Germinal center (tissue), 1 donor: ENCODE data around the gene CES1.
"Not testable (repeated sequence)": the region's sequence is repeated elsewhere in the genome, so short reads cannot be mapped to it uniquely, and the experiment has no call there.

Experiments used
- DNase-seq: peaks from one replicate; pipeline ENCODE4 v3.0.0; 2012; ENCODE audit warnings: mixed read lengths, low spot score

CES1 gene

DNA sequence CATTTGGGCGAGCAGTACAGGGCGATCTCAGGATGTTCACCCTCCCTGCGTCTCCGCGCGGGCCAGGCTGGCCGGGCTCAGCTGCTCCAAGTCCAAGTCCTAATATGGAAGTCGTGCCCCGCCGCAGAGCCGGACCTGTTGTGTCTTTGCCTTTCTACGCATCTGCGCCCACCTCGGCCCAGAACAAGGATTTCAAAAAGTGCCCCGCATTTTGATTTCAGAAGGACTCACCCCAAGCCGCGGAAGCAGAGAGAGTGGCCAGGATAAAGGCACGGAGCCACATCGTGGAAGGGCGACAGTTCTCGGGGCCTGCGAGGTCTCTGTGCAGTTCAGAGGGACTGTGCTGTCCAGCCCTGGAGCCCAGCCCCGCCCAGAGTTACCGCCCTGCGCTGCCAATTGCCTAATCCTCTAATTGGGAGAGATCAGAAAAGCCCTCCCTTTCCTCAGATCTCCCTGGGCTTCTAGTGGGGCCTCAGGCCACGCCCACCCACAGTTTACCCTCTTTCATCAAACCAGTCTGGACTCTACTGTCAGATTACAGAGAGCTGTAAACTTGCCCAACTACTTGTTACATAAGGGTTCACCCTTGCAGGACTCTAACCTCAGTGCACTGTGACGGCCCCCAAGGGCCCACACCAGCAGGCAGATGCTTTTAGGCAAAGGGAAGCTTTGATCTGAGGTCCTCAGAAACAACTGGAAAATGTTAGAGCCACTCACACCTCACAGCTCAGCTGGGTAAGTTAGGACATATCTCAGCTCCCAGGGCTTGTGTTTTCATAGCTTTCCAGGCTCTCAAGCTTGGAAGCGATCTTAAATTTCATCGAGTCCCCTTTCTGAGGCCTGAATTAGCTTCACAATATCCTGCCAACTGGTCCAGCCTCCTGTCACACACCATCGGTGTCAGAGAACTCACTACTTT lies at the start of gene CES1:
Gene CES1, minus strand, starts transcription at position 324 of the 919 bp plus-strand sequence. Its CDS starts 41 bp downstream, at position 283.
- no peak for DNase-seq

DNA sequence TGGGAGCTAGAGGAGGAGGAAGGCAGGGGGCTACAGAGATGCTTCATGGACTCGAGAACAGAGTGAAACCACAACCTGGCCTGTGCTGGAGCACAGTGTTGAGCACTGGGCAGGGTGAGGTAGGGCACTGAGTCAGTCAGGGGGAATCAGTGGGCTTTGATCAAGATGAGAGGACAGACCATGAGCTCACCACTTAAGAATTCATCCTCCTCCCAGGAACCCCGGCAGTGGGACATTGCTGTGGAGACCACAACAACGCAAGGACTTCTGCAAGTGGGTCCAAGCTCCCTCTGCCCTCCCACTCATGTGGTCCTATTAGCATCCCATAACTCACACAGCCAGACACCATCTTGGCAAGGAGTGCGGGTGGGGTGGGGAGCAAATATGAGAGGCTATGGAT lies 44.0 kb upstream of the CES1 start:
- DNase-seq, result no peak

DNA sequence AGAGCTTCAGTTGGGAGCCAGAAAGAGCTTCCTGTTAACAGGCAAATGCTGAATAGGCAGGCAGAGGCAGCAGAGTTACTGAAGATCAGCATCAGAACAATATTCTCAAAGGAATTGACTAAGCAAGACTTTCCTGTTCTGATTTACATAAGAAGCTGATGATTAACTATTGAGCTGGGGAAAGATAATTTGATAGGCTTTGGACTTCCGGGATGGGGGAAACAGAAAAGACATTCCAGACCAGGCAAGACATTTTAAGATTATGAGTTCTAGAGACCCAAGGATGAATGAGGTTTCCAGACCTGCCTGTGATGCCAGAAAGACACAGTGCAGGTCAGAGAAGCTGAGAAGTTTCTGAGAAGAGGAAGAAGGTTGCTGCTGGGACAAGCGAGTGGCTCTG lies 42.4 kb upstream of the CES1 start, which contains the start of gene CES5A:
Gene CES5A, minus strand, starts transcription at position 101 of the 400 bp plus-strand sequence. CDS start 152 bp downstream, outside the sequence.
- DNase-seq, result no peak

DNA sequence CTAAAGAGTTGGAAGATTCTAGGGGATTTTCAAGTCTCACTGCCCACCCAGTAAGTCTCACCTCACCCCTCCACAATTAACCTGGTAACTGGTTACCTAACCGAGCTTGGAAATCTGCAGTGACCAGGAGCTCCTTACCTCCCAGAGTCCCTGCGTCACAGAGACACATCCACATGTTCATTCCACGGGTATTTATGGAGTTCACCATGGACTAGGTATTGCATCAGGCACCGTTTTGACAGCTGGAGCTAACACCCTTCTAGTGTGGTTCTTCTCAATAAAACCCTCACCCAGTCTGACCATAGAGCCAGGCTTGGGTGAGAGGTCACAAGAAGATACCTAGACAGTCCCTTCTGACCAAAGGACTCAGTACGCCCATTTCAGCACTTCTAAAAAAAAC lies 40.2 kb upstream of the CES1 start:
- no peak for DNase-seq

DNA sequence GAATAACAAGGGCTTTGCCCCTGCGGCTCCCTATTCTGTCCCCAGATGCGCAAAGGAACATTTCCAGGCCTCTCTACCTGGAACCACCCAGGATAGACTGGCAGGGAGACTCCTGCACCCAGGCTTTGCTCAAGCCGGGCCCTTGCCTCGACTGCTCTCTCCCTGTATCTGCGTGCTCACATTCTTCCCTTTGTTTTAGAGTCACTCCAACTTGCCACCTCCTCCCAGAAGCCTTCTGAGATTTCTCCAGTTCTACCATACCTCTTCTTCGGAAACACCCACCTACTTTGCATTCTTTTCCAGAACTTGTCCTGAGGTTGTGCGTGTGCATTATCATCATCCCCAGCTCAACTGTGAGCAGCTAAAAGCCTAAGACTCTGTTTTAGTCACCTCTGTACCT lies 39.2 kb upstream of the CES1 start:
- no peak for DNase-seq

DNA sequence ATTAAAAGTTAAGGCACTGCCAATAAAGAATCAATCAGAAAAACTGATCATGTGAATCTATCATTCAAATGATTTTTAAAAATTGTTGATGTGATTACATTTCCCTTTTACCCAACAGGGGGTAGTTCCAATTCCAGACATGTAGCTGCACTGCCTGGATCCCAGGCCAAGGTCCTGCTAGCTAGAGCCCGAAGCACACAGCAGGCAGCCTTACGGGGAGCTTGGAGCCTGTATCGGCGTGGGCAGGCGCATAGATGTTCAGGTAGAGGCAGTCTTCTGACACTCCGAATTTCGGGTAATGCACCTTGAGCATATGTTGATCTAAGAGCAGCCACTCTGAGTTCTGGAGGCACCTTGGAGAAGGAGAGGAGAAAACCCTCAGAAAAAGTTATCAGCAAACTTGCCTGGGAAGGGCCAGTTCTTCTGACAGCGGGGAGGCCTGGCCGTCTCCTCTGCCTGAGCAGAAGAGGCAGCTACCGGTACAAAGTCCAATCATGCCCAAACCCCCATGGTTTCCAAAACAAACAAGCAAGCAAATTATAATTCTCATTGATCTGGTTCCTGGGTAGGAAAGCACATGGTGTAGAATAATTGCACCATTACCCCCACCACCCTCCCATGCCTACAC lies 38.6 kb upstream of the CES1 start:
- no peak for DNase-seq

DNA sequence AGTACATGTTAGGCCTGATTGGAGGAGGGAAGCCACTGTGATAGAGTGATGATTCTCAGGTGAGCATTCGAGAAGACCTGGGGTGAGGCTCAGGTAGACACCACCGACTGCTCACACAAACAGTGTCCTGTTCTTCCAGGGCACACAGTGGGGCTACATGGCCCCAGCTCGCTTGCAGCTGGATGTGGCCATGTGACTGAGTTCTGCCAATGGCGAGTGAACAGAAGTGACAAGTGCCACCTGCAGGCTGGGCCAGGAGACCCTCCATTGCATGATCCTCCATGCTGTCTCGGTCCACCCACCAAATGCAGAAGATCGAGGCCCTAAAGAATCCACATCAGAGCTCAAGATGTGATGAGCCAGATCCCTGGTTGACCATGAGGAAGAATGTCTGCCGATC lies 36.1 kb upstream of the CES1 start:
- DNase-seq, result no peak

DNA sequence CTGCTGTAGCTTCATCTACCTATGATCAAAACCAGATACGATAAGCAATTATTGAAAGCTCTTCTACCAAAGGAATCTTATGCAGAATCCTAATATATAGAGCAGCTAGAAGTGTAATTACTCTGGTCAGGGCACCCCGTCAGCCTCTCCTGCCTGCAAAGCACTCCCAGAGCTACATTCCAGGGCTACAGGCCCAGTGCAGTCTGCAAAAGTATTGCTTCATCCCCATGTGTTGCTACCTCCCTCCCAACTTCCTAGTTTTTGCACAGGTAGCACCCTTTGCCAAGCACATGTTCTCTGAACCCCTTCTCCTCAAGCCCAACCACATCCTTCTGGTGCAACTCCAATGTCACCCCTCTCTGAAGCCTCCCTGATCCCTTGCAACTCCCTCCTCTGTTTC lies 35.2 kb upstream of the CES1 start:
- DNase-seq, result no peak

DNA sequence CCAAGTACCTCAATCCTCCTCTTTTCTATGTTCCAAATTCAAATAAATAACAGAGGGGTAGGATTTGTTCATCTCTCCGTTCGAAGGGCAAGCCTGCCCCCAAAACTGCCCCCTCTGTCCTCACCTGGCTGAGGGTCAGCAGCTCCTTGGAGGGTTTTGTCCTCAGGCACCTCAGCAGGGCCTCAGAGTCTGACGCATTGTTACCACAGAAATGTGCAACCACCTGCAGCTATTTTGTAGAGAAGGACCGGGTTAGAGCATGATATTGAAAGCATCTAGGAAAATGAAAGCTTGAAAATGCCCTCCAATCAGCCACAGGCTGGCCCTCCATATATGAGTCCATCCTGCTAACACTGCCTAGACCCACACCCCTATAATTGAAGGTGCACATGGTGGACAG lies 28.4 kb upstream of the CES1 start:
- DNase-seq, result no peak

DNA sequence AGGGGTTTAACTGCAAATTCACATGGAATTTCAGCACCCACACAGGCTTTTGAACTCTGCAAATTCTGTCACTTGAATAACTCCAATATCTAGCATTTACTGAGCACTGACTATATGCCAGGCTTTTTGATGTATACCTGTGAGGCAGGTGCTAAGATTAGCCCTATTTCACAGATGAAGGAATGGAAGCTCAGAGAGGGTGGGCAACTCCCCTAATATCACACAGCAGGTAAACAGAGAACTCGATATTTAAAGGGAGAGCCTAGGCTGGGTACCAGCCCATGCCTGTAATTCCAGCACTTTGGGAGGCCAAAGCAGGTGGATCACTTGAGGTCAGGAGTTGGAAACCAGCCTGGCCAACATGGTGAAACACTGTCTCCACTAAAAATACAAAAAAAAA lies 24.8 kb upstream of the CES1 start:
- DNase-seq, result not testable (repeated sequence)

DNA sequence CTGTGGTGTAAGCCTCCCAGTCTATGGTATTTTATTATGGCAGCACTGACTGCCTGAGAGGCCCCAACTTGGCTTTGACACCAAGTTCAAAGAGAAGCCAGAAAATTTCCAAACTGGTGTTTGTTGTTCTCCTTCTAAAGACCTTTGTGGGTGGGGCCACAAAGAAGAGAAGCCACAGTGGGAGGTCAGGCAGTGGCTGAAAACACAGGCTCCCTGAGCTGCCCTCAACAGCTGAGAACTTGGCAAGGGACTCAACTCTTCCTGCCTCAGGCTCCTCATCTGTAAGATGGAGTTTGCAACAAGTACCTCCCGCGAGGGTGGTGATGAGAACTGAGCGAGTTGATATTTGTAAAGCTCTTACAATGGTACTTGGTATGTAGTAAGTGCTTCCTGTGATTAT lies 24.1 kb upstream of the CES1 start:
- no peak for DNase-seq

DNA sequence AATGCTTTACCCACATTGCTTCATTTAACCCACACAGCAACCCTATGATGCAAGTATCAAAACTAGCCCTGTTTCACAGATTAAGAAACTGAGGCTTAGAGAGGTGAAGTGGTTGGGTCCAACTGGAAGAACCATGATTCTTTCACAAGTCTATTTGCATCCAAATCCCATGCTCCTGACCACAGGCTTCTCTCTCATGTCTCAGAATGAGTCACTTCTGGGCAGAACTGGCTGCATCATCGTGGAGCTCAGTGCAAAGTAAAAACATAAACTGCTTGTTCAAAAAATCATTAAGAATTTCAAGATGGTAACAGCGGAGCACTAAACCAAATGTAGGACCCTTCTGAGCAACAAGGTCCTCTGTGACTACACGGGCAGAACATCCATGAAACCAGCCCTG lies 20.2 kb upstream of the CES1 start:
- no peak for DNase-seq

DNA sequence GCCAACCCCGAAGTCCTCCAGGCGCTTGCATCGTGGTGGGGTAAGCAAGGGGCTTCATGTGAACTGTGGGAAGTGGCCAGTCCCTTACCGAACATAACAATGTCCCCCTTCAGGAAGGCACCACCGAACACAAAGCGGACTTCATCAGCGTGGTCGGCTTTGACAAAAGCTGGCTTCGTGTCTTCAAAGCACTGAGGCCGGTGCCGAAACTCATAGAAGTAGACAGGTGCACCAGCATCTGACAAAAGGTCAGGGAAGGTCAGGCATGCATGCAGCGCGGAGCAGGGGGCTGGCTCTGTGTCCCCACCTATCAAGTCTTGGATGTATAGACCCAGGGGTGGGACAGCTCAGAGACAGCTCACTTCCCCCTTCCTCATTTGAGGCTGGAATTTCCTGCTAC lies 16.6 kb upstream of the CES1 start:
- DNase-seq, result no peak

DNA sequence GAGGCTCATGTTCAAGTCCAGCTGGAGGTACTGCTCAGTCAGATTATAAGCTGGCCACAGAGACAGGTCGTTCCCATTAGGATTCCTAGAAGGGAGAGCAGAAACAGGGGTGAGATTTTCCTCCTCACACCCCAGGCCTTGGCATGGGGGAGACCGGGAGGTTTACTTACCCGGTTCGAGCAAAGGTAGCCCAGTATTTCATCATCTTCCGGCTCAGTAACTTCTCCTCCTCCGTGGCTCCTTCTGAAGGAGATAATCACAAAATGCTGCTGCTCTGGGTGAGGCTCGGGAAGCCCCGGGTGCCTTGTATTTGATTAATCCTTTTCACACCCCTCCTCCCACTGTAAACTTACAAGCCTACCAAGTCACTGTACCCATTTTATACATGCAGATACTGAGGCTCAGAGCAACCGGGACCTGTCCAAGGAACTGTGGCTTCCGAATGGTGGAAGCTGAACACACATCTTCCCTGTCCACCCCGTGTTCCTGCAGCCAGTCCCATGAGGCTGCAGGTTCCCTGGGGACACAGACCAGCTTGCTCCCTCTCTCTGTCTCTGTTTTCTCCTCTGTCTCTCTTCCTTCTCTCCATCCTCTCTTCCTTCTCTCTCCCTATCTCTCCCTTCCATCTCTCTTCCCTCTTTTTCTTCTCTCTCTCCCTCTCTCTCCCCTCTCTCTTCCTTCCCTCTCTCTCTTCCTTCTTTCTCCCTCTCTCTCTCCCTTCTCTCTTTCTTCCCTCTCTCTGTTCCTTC lies 13.9 kb upstream of the CES1 start:
- DNase-seq, result no peak

DNA sequence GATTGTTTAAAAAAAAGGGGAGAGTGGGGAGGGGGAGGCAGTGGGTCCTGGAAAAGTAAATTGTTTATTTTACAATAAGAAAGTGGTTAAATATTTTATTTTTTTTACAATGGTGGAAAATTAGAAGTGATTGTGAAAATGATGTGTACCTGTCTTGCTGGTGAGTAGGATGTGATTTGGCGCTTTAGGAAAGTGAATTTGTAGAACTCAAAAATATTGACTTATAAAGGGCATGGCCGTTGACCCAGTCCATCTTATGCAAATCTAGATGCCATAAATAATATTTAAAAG lies 10.2 kb upstream of the CES1 start:
- DNase-seq, result no peak

DNA sequence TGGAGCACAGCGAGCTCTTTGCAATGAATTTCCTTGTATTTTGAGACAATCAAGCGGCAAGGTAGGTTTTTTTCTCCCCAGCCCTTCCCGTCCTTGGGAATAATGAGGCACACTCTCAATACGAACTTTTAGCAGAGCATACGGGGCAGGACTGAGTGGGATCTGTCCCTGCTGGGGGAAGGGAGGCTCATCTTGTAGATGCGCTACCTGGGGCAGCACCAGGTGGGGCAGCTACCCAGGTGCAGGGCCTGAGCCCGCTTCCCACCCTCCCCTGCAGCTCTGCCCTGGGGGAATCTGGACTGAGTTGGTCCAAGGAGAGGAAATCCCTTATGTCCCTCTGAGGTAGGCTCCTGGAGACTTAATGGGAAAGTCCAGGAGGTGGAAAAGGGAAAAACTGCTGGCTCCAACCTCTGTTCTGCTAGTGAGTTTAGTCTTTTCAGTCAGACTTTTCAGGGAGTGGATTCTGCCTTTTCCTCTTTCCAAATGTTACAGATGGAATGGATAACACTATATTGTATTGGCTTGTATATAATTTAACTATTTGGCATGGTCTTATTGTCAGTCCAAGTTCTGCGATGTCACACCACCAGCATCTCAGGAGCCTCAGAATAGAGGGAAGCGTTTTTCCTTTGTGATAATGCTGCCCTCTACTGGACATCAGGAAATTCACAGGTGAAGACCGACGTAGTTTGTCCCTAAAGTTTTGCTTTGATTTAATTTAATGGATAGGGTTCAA lies 9.6 kb upstream of the CES1 start:
- DNase-seq, result peak; percentile 49

DNA sequence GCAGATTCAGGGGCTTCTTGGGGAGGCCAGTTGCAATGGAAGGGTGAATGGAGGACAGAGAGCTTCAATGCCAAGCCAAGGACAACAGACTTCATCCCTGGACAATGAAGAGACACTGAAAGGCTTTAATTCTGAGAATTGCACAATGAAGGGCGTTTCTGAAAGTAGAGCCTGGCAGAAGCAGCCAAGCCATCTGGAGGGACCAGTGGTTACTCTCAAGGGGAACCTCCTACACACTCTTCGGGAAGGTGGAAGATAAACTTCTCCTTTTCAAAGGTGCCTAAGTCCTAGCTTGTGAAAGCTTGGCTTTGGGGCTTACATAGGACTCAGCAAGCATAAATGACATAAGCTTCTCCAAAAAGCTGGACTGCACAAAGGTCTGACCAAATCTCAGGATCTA lies 6.2 kb upstream of the CES1 start:
- no peak for DNase-seq

DNA sequence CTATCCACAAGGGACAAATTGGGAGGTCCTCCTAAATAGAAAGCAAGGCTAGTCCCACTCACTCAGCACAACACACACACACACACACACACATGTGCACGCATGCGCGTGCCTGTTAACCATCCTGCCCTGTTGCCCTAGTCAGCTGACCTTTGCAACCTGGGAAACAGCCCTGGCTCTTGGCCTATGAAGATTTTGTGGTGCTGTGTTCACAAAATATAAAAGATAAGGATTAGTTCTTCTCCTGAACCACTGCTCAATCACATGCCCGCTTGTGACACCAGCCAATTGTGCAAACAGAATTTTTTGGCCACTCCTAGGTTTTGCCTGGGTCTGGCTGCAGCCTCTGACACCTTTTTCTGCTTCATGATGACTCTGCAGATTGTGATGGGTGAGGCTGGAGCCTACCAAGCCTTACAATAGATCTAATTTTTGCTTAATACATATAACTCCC lies 3.3 kb upstream of the CES1 start:
- DNase-seq, result no peak

DNA sequence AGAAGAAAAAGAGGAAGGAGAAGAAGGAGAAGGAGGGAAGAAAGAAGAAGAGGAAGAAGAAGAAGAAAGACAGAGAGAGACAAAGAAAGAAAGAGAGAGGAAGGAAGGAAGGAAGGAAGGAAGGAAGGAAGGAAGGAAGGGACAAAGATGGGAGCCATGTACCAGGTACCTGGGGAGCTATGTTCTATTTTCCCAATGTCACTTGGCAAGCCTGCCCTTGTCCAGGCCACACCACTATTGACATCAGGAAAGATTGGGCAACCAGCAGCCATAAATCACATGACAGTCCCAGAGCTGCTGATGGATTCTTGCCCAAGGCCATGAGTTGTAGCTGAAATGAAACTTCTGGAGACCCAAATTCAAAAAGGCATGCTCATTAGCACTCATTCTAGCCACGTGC lies 2.7 kb upstream of the CES1 start:
- DNase-seq, result no peak

DNA sequence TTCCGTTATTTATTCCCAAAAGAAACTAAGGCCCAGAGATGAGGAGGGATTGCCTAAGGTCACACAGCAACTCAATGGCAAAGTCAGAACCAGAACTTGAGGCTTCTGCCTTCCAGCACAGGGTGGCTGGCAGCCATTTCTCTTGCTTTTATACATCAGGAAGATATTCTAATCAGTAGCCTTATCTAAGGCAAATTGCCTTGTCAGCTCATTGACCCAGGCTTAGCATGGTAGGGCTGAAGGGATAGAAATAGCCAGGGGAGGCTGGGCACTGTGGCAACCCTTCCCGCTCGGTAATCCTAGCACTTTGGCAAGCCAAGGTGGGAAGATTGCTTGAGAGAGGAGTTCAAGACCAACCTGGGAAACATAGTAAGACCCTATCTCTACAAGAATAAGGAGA lies 2.3 kb upstream of the CES1 start:
- not testable (repeated sequence) for DNase-seq

DNA sequence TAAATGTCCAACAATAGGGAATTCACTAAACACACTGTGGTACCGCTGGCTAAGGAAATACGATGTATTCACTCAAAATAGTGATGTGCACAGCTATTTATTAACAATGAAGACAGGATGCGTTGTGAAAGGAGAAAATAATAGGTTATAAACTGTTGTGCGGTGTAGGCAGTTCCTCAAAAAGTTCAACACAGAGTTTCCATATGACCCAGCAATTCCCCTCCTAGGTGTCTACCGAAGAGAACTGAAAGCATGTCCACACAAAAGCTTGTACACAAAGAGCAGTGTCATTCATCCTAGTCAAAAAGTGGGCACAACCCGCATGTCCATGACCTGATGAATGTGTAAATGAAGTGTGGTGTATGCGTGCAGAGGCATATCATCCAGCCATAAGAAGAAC lies 1.2 kb upstream of the CES1 start:
- no peak for DNase-seq

DNA sequence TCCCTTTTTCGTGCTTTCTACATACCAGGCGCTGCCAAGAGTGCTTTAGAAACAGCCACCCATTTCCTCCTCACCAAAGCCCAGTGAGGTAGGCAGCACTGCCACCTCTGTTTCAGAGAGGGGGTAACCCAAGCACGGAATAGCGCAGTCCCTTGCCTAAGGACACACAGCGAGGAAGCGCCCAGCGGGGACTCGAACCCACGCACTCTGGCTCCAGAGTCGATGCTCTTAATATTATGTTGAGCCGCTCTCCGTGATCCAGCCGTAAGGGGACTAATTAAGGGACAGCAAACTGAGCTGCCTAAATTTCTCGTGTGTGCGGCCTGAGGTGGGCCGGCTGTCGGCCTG lies 497 bp downstream of the CES1 start:
- no peak for DNase-seq
